Liver (tissue), 3 donors: ENCODE data around the gene TMEM8B.

ENCODE experiments used
- FOXA2 ChIP-seq: IDR thresholded peaks from 2 replicates; pipeline ENCODE4 v1.6.1; 2016; ENCODE audit warnings: antibody characterized with exemption
- JUND ChIP-seq, 2 donors: IDR thresholded peaks; 2 replicates each; pipeline ENCODE4 v1.6.1; 2016; ENCODE audit warnings: antibody characterized with exemption in 2 of 2
- MAX ChIP-seq: IDR thresholded peaks from 2 replicates; pipeline ENCODE4 v1.6.1; 2016; ENCODE audit warnings: antibody characterized with exemption
- YY1 ChIP-seq: IDR thresholded peaks from 2 replicates; pipeline ENCODE4 v1.6.1; 2016; ENCODE audit warnings: antibody characterized with exemption, mild to moderate bottlenecking
- TF ChIP-seq, protein P1 (sequence below): fragments of 150-350 bp; IDR thresholded peaks from 2 replicates; pipeline ENCODE4 v1.5.1; 2017; ENCODE audit warnings: improper control_type of control experiment, low read depth, low read length; ENCODE audit not compliant: missing input control
- TF ChIP-seq, protein P2 (sequence below): IDR thresholded peaks from 2 replicates; pipeline ENCODE4 v1.6.1; 2016; ENCODE audit warnings: antibody characterized with exemption
- donor health status: healthy.
- donor health status: healthy.

DNA sequence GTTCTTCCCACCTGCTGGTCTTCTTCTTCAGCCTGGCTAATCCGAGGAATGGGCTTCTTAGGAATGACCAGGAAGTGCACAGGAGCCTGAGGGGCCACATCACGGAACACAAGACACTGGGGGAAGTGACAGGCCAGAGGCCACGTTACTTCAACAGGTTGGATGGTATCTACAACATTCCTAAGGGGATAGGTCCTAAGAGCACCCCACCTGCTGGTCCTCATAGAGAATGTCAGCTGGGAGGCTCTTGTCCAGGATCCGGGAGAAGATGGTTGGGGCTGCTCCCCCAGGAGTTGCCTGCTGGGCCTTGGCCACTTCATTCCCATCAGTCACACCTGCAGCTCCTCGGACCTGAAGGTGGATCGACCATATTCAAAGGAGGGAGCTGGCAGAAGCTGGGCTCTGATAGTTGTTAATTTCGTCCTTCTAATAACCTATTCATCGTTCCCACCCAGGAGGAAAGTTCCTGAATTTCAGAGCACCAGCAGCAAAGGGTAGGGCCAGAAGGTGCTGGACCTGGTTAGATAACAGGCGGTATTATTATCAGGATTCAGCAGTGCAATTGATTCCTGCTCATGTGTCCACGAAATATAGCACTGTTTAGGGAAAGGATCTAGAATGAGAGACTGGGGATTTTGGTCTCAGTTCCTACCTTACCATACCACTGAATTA lies 15.5 kb upstream of the TMEM8B start:
- TF ChIP-seq, protein P1, sequence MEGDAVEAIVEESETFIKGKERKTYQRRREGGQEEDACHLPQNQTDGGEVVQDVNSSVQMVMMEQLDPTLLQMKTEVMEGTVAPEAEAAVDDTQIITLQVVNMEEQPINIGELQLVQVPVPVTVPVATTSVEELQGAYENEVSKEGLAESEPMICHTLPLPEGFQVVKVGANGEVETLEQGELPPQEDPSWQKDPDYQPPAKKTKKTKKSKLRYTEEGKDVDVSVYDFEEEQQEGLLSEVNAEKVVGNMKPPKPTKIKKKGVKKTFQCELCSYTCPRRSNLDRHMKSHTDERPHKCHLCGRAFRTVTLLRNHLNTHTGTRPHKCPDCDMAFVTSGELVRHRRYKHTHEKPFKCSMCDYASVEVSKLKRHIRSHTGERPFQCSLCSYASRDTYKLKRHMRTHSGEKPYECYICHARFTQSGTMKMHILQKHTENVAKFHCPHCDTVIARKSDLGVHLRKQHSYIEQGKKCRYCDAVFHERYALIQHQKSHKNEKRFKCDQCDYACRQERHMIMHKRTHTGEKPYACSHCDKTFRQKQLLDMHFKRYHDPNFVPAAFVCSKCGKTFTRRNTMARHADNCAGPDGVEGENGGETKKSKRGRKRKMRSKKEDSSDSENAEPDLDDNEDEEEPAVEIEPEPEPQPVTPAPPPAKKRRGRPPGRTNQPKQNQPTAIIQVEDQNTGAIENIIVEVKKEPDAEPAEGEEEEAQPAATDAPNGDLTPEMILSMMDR = peak; percentile 25
- TF ChIP-seq, protein P2, sequence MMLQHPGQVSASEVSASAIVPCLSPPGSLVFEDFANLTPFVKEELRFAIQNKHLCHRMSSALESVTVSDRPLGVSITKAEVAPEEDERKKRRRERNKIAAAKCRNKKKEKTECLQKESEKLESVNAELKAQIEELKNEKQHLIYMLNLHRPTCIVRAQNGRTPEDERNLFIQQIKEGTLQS = no peak
- no peak for TF ChIP-seq JUND (IDR thresholded peaks at IDR 0.05)
- no peak for TF ChIP-seq MAX
- TF ChIP-seq FOXA2 = no peak
- TF ChIP-seq YY1 = no peak
